HTR-8/SVneo (cell line): Measurements from ENCODE around the gene ARRB1.

Experiments
- DNase-seq: peaks from one replicate; pipeline ENCODE4 v3.0.0; 2011; ENCODE audit warnings: low spot score, mixed read lengths; ENCODE audit not compliant: insufficient read length
- FAIRE-seq: peaks from 2 replicates; lab custom pipeline; 2011; peaks lifted over from hg19 to GRCh38; lab: Jason Lieb, UNC

The ARRB1 gene

GRCh38 chr11:75328426-75329277 is 22.8 kb downstream of the ARRB1 start:
- DNase-seq (peak; percentile 69), FAIRE-seq (peak; percentile 48)

- FAIRE-seq (no peak), DNase-seq (no peak)
Observed at GRCh38 chr11:75326439-75326810, 25.0 kb downstream of the ARRB1 start.

- FAIRE-seq (peak; percentile 33), DNase-seq (peak; percentile 94)
Observed at GRCh38 chr11:75325713-75326438, 25.6 kb downstream of the ARRB1 start.

- FAIRE-seq: no peak
- no peak for DNase-seq
Observed at GRCh38 chr11:75324740-75325139, 26.7 kb downstream of the ARRB1 start.

GRCh38 chr11:75324189-75324588 is 27.3 kb downstream of the ARRB1 start:
- no peak for FAIRE-seq
- no peak for DNase-seq

- no peak for DNase-seq
- FAIRE-seq: no peak
Observed at GRCh38 chr11:75323609-75324008, 27.9 kb downstream of the ARRB1 start.

- FAIRE-seq: no peak
- DNase-seq: no peak
Observed at GRCh38 chr11:75320643-75321042, 30.8 kb downstream of the ARRB1 start.

GRCh38 chr11:75320046-75320618 is 31.3 kb downstream of the ARRB1 start:
- no peak for FAIRE-seq
- DNase-seq: no peak

- peak; percentile 31 for FAIRE-seq
- DNase-seq: no peak
Observed at GRCh38 chr11:75319035-75319877, 32.2 kb downstream of the ARRB1 start.

GRCh38 chr11:75317446-75318122 is 33.9 kb downstream of the ARRB1 start:
- FAIRE-seq (no peak), DNase-seq (no peak)

- DNase-seq (no peak), FAIRE-seq (no peak)
Observed at GRCh38 chr11:75315439-75315805, 36.0 kb downstream of the ARRB1 start.

- no peak for DNase-seq
- no peak for FAIRE-seq
Observed at GRCh38 chr11:75314771-75315438, 36.6 kb downstream of the ARRB1 start.

GRCh38 chr11:75313513-75314272 is 37.8 kb downstream of the ARRB1 start:
- FAIRE-seq: no peak
- DNase-seq: no peak

- DNase-seq: no peak
- peak; percentile 16 for FAIRE-seq
Observed at GRCh38 chr11:75312346-75312745, 39.1 kb downstream of the ARRB1 start.

- DNase-seq (no peak), FAIRE-seq (no peak)
Observed at GRCh38 chr11:75311858-75312288, 39.6 kb downstream of the ARRB1 start.

- no peak for FAIRE-seq
- DNase-seq: no peak
Observed at GRCh38 chr11:75308986-75309385, 42.5 kb downstream of the ARRB1 start.

- DNase-seq (no peak), FAIRE-seq (no peak)
Observed at GRCh38 chr11:75308116-75308515, 43.3 kb downstream of the ARRB1 start.

- FAIRE-seq (no peak), DNase-seq (no peak)
Observed at GRCh38 chr11:75307058-75307457, 44.4 kb downstream of the ARRB1 start.
